ENCODE data around the gene ARL8A. TPM values are rescaled to one million over a fixed set of nuclear protein-coding genes. Genes with fewer than 3 reads are reported as not detected.

ARL8A gene
- total and polyA plus RNA-seq, 2 of the 4 experiments (the other 2 are of a cell fraction), result 18.1 to 30.7 TPM

DNA sequence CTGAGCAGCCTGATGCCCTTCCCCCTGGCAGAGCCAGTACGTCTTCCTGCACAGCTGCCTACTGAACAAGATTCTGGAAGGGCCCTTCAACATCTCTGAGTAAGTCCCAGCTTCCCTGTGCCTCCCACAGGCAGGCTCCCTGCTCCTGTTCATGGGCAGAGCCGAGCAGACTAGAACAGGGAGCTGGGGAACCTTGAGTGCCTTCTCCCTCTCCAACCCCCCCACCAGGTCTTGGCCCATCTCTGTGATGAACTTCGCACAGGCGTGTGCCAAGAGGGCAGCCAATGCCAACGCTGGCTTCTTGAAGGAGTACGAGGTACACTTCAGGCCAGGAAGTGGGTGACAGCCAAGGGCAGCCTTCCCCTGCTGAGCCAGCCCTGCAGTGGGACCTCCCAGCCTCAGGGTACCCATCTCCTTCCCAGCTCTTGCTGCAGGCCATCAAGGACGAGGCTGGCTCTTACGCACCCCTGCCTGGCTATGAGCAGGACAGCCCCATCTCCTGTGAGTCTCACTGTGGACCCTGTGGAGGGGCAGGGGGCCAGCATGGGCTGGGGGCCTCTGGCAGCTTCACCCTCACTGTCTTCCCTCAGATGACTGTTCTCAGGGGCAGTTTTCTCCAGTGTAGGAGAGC, 42.6 kb upstream of the ARL8A start:
- intact Hi-C loops (cut with micrococcal nuclease) (no loop called here), dilution Hi-C loops (cut with HindIII; ENCODE audit: low sequenced_read_pairs, unreplicated experiment) (no loop called here), in situ Hi-C loops (cut with MboI; ENCODE audit: low sequenced_read_pairs) (loop anchor here (5.0 kb wide), 1 partner anchor 525 kb away; the partner anchor contains the start of gene SYT2)
- no peak overlapping the region for H2AK5ac ChIP-seq (ENCODE audit: low read depth, low read length)
- no peak overlapping the region for H3K18ac ChIP-seq (ENCODE audit: low read depth, low read length)
- H2BK20ac ChIP-seq (ENCODE audit: low read depth, low read length), result no peak overlapping the region
- H2BK5ac ChIP-seq (ENCODE audit: low read depth, low read length, poor library complexity, severe bottlenecking), result no peak overlapping the region
- ATAC-seq (ENCODE audit: low read depth) (no peak), DNase-seq (no peak)
- no peak overlapping the region for H3K27ac ChIP-seq (ENCODE audit: insufficient read depth, low read length)
- H3K4me3 ChIP-seq (ENCODE audit: insufficient read depth, low read depth, low read length), result no peak overlapping the region
- no peaks in the 10 kb centered on the region for H3K4me1 ChIP-seq (ENCODE audit: control insufficient read depth, insufficient read depth, low read length)
- TF ChIP-seq BHLHE40 (IDR thresholded peaks at IDR 0.05; ENCODE audit: low read depth, low read length) (no peak), RAD21 (IDR thresholded peaks at IDR 0.05; ENCODE audit: low read length) (no peak), CEBPB (IDR thresholded peaks at IDR 0.05; ENCODE audit: low read depth, low read length) (no peak), MAFK (IDR thresholded peaks at IDR 0.05; ENCODE audit: low read depth, low read length) (no peak), SMC3 (IDR thresholded peaks at IDR 0.05; ENCODE audit: low read depth, low read length) (no peak), FOS (IDR thresholded peaks at IDR 0.05; ENCODE audit: low read depth, low read length) (no peak), POLR2A (IDR thresholded peaks at IDR 0.05; ENCODE audit: low read depth, low read length) (no peak), CHD1 (IDR thresholded peaks at IDR 0.05; ENCODE audit: low read depth, low read length) (no peak), NFE2L2 (IDR thresholded peaks at IDR 0.05; ENCODE audit: low read depth, low read length) (no peak)
- TF ChIP-seq, protein P1, sequence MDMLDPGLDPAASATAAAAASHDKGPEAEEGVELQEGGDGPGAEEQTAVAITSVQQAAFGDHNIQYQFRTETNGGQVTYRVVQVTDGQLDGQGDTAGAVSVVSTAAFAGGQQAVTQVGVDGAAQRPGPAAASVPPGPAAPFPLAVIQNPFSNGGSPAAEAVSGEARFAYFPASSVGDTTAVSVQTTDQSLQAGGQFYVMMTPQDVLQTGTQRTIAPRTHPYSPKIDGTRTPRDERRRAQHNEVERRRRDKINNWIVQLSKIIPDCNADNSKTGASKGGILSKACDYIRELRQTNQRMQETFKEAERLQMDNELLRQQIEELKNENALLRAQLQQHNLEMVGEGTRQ (IDR thresholded peaks at IDR 0.05; ENCODE audit: low read depth, low read length), result no peak
- TF ChIP-seq, protein P2, sequence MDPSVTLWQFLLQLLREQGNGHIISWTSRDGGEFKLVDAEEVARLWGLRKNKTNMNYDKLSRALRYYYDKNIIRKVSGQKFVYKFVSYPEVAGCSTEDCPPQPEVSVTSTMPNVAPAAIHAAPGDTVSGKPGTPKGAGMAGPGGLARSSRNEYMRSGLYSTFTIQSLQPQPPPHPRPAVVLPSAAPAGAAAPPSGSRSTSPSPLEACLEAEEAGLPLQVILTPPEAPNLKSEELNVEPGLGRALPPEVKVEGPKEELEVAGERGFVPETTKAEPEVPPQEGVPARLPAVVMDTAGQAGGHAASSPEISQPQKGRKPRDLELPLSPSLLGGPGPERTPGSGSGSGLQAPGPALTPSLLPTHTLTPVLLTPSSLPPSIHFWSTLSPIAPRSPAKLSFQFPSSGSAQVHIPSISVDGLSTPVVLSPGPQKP (IDR thresholded peaks at IDR 0.05; ENCODE audit: borderline replicate concordance, low read depth, low read length), result no peak
- ChIA-PET CTCF (no interaction called here), POLR2A (ENCODE audit: unreplicated experiment) (no interaction called here)
- H3K9me1 ChIP-seq (ENCODE audit: insufficient read depth, low read length), result no peaks in the 10 kb centered on the region
- H4K20me1 ChIP-seq (ENCODE audit: insufficient read depth, low read length), result peaks cover 4% of the 10 kb centered on the region; the same call in 1 of the 2 replicates
- no TSS peak for BruUV-seq (replicated peaks)
- H4K5ac ChIP-seq (ENCODE audit: low read depth, low read length), result no peak overlapping the region
- no peak overlapping the region for H3K4ac ChIP-seq (ENCODE audit: low read depth, low read length)
- no peak overlapping the region for H3K4me2 ChIP-seq (ENCODE audit: low read depth, low read length)
- WGBS, 2 experiments (ENCODE audit: extremely low coverage in 2 of 2, insufficient read length in 1 of 2), result 17% methylated on average over 1 of the region's 8 CpGs; no CpG with 5 or more reads in 1 of the 2 experiments
- no peaks in the 10 kb centered on the region for H3K36me3 ChIP-seq (ENCODE audit: control insufficient read depth, insufficient read depth, low read length)
- no peaks in the 10 kb centered on the region for H3K79me1 ChIP-seq (ENCODE audit: low read depth in 1 of 2, low read length in 2 of 2)
- no peaks in the 10 kb centered on the region for H3K9me3 ChIP-seq (ENCODE audit: control insufficient read depth, insufficient read depth, low read length)
- H3K23ac ChIP-seq (ENCODE audit: low read depth, low read length), result no peak overlapping the region
- H3K27me3 ChIP-seq (ENCODE audit: control insufficient read depth, insufficient read depth, low read length), result peaks cover 49% of the 10 kb centered on the region
- no peak overlapping the region for H2AK9ac ChIP-seq (replicated peaks; ENCODE audit: low read depth, low read length, poor library complexity)
- H4K91ac ChIP-seq (ENCODE audit: insufficient read depth, low read depth, low read length), result no peak overlapping the region
- H3K56ac ChIP-seq (ENCODE audit: extremely low read depth, insufficient read depth, low read length), result no peak overlapping the region
- H2AFZ ChIP-seq (replicated peaks; ENCODE audit: low read length, poor library complexity), result no peak overlapping the region
- no peak overlapping the region for H3K9ac ChIP-seq (ENCODE audit: low read depth, low read length)
- no peak overlapping the region for H2BK120ac ChIP-seq (ENCODE audit: low read depth, low read length)
- H2BK15ac ChIP-seq (ENCODE audit: low read depth, low read length), result no peak overlapping the region
- no peak overlapping the region for H3K14ac ChIP-seq (replicated peaks; ENCODE audit: low read depth, low read length)
- H4K8ac ChIP-seq (ENCODE audit: low read depth in 2 of 2, low read length in 2 of 2), result no peak overlapping the region

Measured in IMR-90 (cell line).